Stomach (tissue), 4 donors: Measurements from ENCODE around the gene NME1.

Experiments used
- EP300 ChIP-seq: sonication (generic); formaldehyde crosslinking; IDR thresholded peaks from one replicate; pipeline ENCODE4 v1.6.1; 2017; ENCODE audit warnings: antibody characterized with exemption
- POLR2A ChIP-seq, 4 donors: fragments of 450-650 bp; IDR thresholded peaks; one replicate each; pipeline ENCODE4 v1.6.1; 2016; ENCODE audit warnings: antibody characterized with exemption in 4 of 4, control low read depth in 2 of 4, mild to moderate bottlenecking in 1 of 4, moderate library complexity in 1 of 4
- POLR2AphosphoS5 ChIP-seq, 3 donors: sonication (generic); formaldehyde crosslinking; IDR thresholded peaks; one replicate each; pipeline ENCODE4 v1.6.1; 2016; ENCODE audit warnings: antibody characterized with exemption in 3 of 3
- TF ChIP-seq, protein P1 (sequence below), 7 experiments: fragments of 450-650 bp in 4 of 7; fragments of 200-600 bp in 3 of 7; sonication (generic) in 3 of 7; IDR thresholded peaks; one replicate each; pipeline ENCODE4 v1.5.1; 2016 to 2019; ENCODE audit warnings: antibody characterized with exemption in 7 of 7, control low read depth in 2 of 7, mild to moderate bottlenecking in 1 of 7

GRCh38 chr17:51119415-51120356 lies 33.7 kb upstream of the NME1 start:
- TF ChIP-seq, protein P1, sequence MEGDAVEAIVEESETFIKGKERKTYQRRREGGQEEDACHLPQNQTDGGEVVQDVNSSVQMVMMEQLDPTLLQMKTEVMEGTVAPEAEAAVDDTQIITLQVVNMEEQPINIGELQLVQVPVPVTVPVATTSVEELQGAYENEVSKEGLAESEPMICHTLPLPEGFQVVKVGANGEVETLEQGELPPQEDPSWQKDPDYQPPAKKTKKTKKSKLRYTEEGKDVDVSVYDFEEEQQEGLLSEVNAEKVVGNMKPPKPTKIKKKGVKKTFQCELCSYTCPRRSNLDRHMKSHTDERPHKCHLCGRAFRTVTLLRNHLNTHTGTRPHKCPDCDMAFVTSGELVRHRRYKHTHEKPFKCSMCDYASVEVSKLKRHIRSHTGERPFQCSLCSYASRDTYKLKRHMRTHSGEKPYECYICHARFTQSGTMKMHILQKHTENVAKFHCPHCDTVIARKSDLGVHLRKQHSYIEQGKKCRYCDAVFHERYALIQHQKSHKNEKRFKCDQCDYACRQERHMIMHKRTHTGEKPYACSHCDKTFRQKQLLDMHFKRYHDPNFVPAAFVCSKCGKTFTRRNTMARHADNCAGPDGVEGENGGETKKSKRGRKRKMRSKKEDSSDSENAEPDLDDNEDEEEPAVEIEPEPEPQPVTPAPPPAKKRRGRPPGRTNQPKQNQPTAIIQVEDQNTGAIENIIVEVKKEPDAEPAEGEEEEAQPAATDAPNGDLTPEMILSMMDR (IDR thresholded peaks at IDR 0.05), result peak in 1 of 7 experiments; percentile 11
- TF ChIP-seq EP300 (no peak), POLR2A (IDR thresholded peaks at IDR 0.05) (no peak), POLR2AphosphoS5 (IDR thresholded peaks at IDR 0.05) (no peak)
